GM21717 (cell line): ENCODE measurements around the gene ABCC8.

Source experiments
- ATAC-seq: cut with Tn5 transposase; IDR thresholded peaks from one replicate; pipeline ENCODE4 v1.9.1; 2021; ENCODE audit warnings: mild to moderate bottlenecking, moderate library complexity; ENCODE audit not compliant: unreplicated experiment

ABCC8 gene

GRCh38 chr11:17389957-17390649 is 86.5 kb downstream of the ABCC8 start:
- no peak for ATAC-seq

- peak; percentile 53 for ATAC-seq
Measured at GRCh38 chr11:17389211-17389956, 87.3 kb downstream of the ABCC8 start.

- peak; percentile 40 for ATAC-seq
Measured at GRCh38 chr11:17388609-17389210, 87.9 kb downstream of the ABCC8 start, which contains the start of gene KCNJ11. TSS of gene KCNJ11 (minus strand) at chr11:17388659. CDS start at chr11:17388091, 568 bp downstream.

- ATAC-seq = no peak
Measured at GRCh38 chr11:17387811-17388210, 88.8 kb downstream of the ABCC8 start.

- ATAC-seq = no peak
Measured at GRCh38 chr11:17387254-17387653, 89.4 kb downstream of the ABCC8 start.

- ATAC-seq = peak; percentile 48
Measured at GRCh38 chr11:17386331-17387084, 90.1 kb downstream of the ABCC8 start.

GRCh38 chr11:17385926-17386325 is 90.7 kb downstream of the ABCC8 start:
- ATAC-seq = no peak

- ATAC-seq = no peak
Measured at GRCh38 chr11:17385492-17385891, 91.2 kb downstream of the ABCC8 start.

GRCh38 chr11:17384002-17384511 is 92.6 kb downstream of the ABCC8 start:
- ATAC-seq = peak; percentile 40

- ATAC-seq = no peak
Measured at GRCh38 chr11:17383461-17383860, 93.2 kb downstream of the ABCC8 start.

GRCh38 chr11:17382046-17382728 is 94.5 kb downstream of the ABCC8 start:
- ATAC-seq = no peak

GRCh38 chr11:17381156-17381555 is 95.5 kb downstream of the ABCC8 start:
- ATAC-seq = no peak

- no peak for ATAC-seq
Measured at GRCh38 chr11:17379383-17380180, 97.1 kb downstream of the ABCC8 start.

- ATAC-seq = no peak
Measured at GRCh38 chr11:17378655-17379054, 98.0 kb downstream of the ABCC8 start.

- ATAC-seq = no peak
Measured at GRCh38 chr11:17376493-17376892, 100.2 kb downstream of the ABCC8 start.

- ATAC-seq = no peak
Measured at GRCh38 chr11:17375547-17375946, 101.1 kb downstream of the ABCC8 start.

GRCh38 chr11:17371614-17372013 is 105.0 kb downstream of the ABCC8 start:
- no peak for ATAC-seq

GRCh38 chr11:17369684-17370243 is 106.9 kb downstream of the ABCC8 start:
- no peak for ATAC-seq

- ATAC-seq = no peak
Measured at GRCh38 chr11:17369094-17369493, 107.6 kb downstream of the ABCC8 start.
